Neural cell (in vitro differentiated cells): ENCODE data around the gene KNOP1. TPM values are rescaled to one million over a fixed set of nuclear protein-coding genes. Genes with fewer than 3 reads are reported as not detected.

ENCODE experiments used
- H2AFZ ChIP-seq: fragments of 200-600, 300-800 bp; sonication (generic), shearing (Covaris generic); 2 replicates; pipeline ENCODE4 v1.6.0; 2014; ENCODE audit warnings: low read depth, mild to moderate bottlenecking, antibody characterized with exemption, low read length, moderate library complexity
- H3F3A ChIP-seq: fragments of 200-600 bp; shearing (Covaris generic); 2 replicates; pipeline ENCODE4 v1.6.1; 2016; ENCODE audit warnings: mild to moderate bottlenecking, moderate library complexity, mixed read lengths, antibody characterized with exemption, low read length; ENCODE audit not compliant: insufficient read depth, poor library complexity, severe bottlenecking
- H3K27ac ChIP-seq: fragments of 200-600, 300-800 bp; sonication (generic), shearing (Covaris generic); 2 replicates; pipeline ENCODE4 v1.5.1; 2014; ENCODE audit warnings: mild to moderate bottlenecking, low read length, moderate library complexity
- H3K27me3 ChIP-seq: fragments of 300-800, 200-600 bp; sonication (generic), shearing (Covaris generic); 2 replicates; pipeline ENCODE4 v1.6.0; 2014; ENCODE audit warnings: mild to moderate bottlenecking, low read depth, low read length, moderate library complexity; ENCODE audit not compliant: insufficient read depth
- H3K36me3 ChIP-seq: fragments of 300-800, 200-600 bp; sonication (generic), shearing (Covaris generic); 2 replicates; pipeline ENCODE4 v1.5.1; 2014; ENCODE audit warnings: mild to moderate bottlenecking, antibody characterized with exemption, low read length, moderate library complexity; ENCODE audit not compliant: insufficient read depth
- H3K4me2 ChIP-seq: fragments of 300-800, 200-600 bp; sonication (generic), shearing (Covaris generic); 2 replicates; pipeline ENCODE4 v1.6.0; 2014; ENCODE audit warnings: mild to moderate bottlenecking, low read length
- H3K4me3 ChIP-seq: fragments of 300-800, 200-600 bp; sonication (generic), shearing (Covaris generic); 2 replicates; pipeline ENCODE4 v1.5.1; 2014; ENCODE audit warnings: mild to moderate bottlenecking, low read length, moderate library complexity
- H3K79me2 ChIP-seq: fragments of 200-600 bp; shearing (Covaris generic); replicated peaks from 2 replicates; pipeline ENCODE4 v1.6.0; 2014; ENCODE audit warnings: mild to moderate bottlenecking, low read length, moderate library complexity; ENCODE audit not compliant: insufficient read depth
- H3K9ac ChIP-seq: fragments of 300-800, 200-600 bp; sonication (generic), shearing (Covaris generic); 2 replicates; pipeline ENCODE4 v1.6.1; 2016; ENCODE audit warnings: mild to moderate bottlenecking, low read length, mixed read lengths
- H3K9me2 ChIP-seq: fragments of 200-600 bp; shearing (Covaris generic); 2 replicates; pipeline ENCODE4 v1.6.1; 2016; ENCODE audit warnings: mild to moderate bottlenecking, low read length, mixed read lengths; ENCODE audit not compliant: insufficient read depth
- H3K9me3 ChIP-seq: fragments of 200-600, 300-800 bp; sonication (generic), shearing (Covaris generic); 2 replicates; pipeline ENCODE4 v1.6.1; 2016; ENCODE audit warnings: mild to moderate bottlenecking, mixed run types, low read length, moderate library complexity, mixed read lengths
- H4K20me1 ChIP-seq: fragments of 200-600 bp; shearing (Covaris generic); 2 replicates; pipeline ENCODE4 v1.6.1; 2016; ENCODE audit warnings: mild to moderate bottlenecking, mixed run types; ENCODE audit not compliant: insufficient read depth
- CTCF ChIP-seq: fragments of 450-650 bp; IDR thresholded peaks from 2 replicates; pipeline ENCODE4 v1.5.1; 2014; ENCODE audit warnings: antibody characterized with exemption, mild to moderate bottlenecking, moderate library complexity; ENCODE audit not compliant: poor library complexity, severe bottlenecking
- EP300 ChIP-seq: fragments of 450-650 bp; conservative IDR thresholded peaks from 2 replicates; pipeline ENCODE4 v1.6.1; 2014; ENCODE audit warnings: antibody characterized with exemption, mild to moderate bottlenecking, moderate library complexity; ENCODE audit not compliant: poor library complexity, severe bottlenecking
- EZH2 ChIP-seq: fragments of 200-600, 300-800 bp; shearing (Covaris generic), sonication (generic); IDR thresholded peaks from 2 replicates; pipeline ENCODE4 v1.6.1; 2014; ENCODE audit warnings: antibody characterized with exemption, low read length, borderline replicate concordance, mild to moderate bottlenecking; ENCODE audit not compliant: insufficient read depth, poor library complexity, severe bottlenecking
- MXI1 ChIP-seq: fragments of 450-650 bp; conservative IDR thresholded peaks from 2 replicates; pipeline ENCODE4 v1.6.1; 2014; ENCODE audit warnings: antibody characterized with exemption, mild to moderate bottlenecking; ENCODE audit not compliant: poor library complexity, severe bottlenecking
- POLR2AphosphoS5 ChIP-seq: IDR thresholded peaks from 2 replicates; pipeline ENCODE4 v1.6.1; 2012
- RAD21 ChIP-seq: fragments of 450-650 bp; conservative IDR thresholded peaks from 2 replicates; pipeline ENCODE4 v1.6.1; 2014; ENCODE audit warnings: antibody characterized with exemption, mild to moderate bottlenecking, moderate library complexity
- REST ChIP-seq: IDR thresholded peaks from 2 replicates; pipeline ENCODE4 v1.6.1; 2012; ENCODE audit warnings: borderline replicate concordance
- SMC3 ChIP-seq: fragments of 450-650 bp; conservative IDR thresholded peaks from 2 replicates; pipeline ENCODE4 v1.6.1; 2014; ENCODE audit warnings: antibody characterized with exemption, mild to moderate bottlenecking, moderate library complexity; ENCODE audit not compliant: poor library complexity
- TAF1 ChIP-seq: IDR thresholded peaks from 2 replicates; pipeline ENCODE4 v1.6.1; 2012; ENCODE audit warnings: low read depth
- polyA plus RNA-seq: library from polyadenylated mRNA; depleted of rRNA; stranded (reverse); fragments of >200 nt; gene quantifications from 2 replicates; pipeline ENCODE4 v1.2.3, GENCODE V29; 2014

The KNOP1 gene
- polyA plus RNA-seq, 1 donor from 2014 or later: 40.1 TPM

- Histone ChIP-seq H3K9me3 (no peaks in the 10 kb centered on the region), H3K27ac (no peak overlapping the region), H3K9ac (no peak overlapping the region)
Observed at GRCh38 chr16:19707569-19708295, 10.3 kb downstream of the KNOP1 start.

GRCh38 chr16:19706846-19707245 is 11.2 kb downstream of the KNOP1 start:
- Histone ChIP-seq H3K79me2 (no peaks in the 10 kb centered on the region), H3K27ac (no peak overlapping the region), H3K27me3 (no peaks in the 10 kb centered on the region), H3F3A (no peaks in the 10 kb centered on the region), H3K9ac (no peak overlapping the region), H3K4me2 (no peak overlapping the region), H4K20me1 (no peaks in the 10 kb centered on the region), H2AFZ (no peak overlapping the region), H3K4me3 (no peak overlapping the region), H3K36me3 (peaks cover 7% of the 10 kb centered on the region), H3K9me3 (no peaks in the 10 kb centered on the region), H3K9me2 (no peaks in the 10 kb centered on the region)
- TF ChIP-seq SMC3 (no peak), EZH2 (no peak), POLR2AphosphoS5 (no peak), REST (no peak), EP300 (no peak)

More at GRCh38 chr16:19707569-19708295, 10.3 kb downstream of the KNOP1 start:
- Histone ChIP-seq H3K27me3 (no peaks in the 10 kb centered on the region), H3K79me2 (peaks cover 1% of the 10 kb centered on the region), H3K36me3 (peaks cover 7% of the 10 kb centered on the region), H4K20me1 (no peaks in the 10 kb centered on the region), H3K9me2 (no peaks in the 10 kb centered on the region), H3K4me3 (no peak overlapping the region), H3F3A (no peaks in the 10 kb centered on the region), H2AFZ (no peak overlapping the region), H3K4me2 (no peak overlapping the region)
- no peak for TF ChIP-seq EZH2
- no peak for TF ChIP-seq TAF1
- TF ChIP-seq CTCF: no peak
- no peak for TF ChIP-seq SMC3
- TF ChIP-seq MXI1: no peak
- no peak for TF ChIP-seq EP300
- no peak for TF ChIP-seq RAD21
- no peak for TF ChIP-seq REST
- no peak for TF ChIP-seq POLR2AphosphoS5
